Measurements from ENCODE around the gene WNT8B.

The WNT8B gene, protein sequence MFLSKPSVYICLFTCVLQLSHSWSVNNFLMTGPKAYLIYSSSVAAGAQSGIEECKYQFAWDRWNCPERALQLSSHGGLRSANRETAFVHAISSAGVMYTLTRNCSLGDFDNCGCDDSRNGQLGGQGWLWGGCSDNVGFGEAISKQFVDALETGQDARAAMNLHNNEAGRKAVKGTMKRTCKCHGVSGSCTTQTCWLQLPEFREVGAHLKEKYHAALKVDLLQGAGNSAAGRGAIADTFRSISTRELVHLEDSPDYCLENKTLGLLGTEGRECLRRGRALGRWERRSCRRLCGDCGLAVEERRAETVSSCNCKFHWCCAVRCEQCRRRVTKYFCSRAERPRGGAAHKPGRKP

DNA sequence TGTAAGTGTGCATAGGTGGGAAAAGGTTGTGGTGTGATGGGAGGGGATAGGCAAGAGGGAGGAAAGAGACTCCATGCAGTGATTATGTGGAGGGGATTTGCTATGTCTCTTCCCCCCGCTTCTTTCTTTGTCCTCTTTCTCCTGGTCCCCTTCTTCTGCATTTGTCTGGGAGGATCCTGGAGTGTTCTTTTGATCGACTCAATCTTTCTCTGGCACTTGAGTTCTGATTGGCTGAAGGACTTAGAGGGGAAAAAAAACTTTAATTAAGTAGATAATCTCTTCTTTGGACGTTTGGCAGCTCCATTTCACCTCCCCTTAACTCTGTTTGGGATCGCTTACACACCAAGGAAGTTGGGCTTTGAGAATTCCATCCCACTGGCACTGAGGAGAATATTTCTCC lies at the start of gene WNT8B:
WNT8B (plus strand) TSS at position 301 of the 400 bp plus-strand sequence. CDS start 160 bp downstream, outside the sequence.
- H3K4me3 ChIP-seq (ENCODE audit: low read length in 2 of 2), result no peak within 1 kb of the TSS
- H3K27ac ChIP-seq (ENCODE audit: low read depth in 2 of 2, low read length in 2 of 2), result no peak within 1 kb of the TSS
- H3K4me1 ChIP-seq (ENCODE audit: control insufficient read depth in 2 of 2, insufficient read depth in 2 of 2, low read length in 2 of 2), result no peaks in the 10 kb centered on the region
- H3K9ac ChIP-seq (ENCODE audit: low read depth in 1 of 2, low read length in 2 of 2), result no peak within 1 kb of the TSS
- no peaks in the 10 kb centered on the region for H3K9me3 ChIP-seq (ENCODE audit: control insufficient read depth in 2 of 2, low read length in 2 of 2)
- H3K36me3 ChIP-seq (ENCODE audit: control insufficient read depth in 2 of 2, insufficient read depth in 2 of 2, low read length in 2 of 2), result no peaks in the 10 kb centered on the region
- no peaks in the 10 kb centered on the region for H3K27me3 ChIP-seq (ENCODE audit: control insufficient read depth in 2 of 2, insufficient read depth in 2 of 2, low read length in 2 of 2)

DNA sequence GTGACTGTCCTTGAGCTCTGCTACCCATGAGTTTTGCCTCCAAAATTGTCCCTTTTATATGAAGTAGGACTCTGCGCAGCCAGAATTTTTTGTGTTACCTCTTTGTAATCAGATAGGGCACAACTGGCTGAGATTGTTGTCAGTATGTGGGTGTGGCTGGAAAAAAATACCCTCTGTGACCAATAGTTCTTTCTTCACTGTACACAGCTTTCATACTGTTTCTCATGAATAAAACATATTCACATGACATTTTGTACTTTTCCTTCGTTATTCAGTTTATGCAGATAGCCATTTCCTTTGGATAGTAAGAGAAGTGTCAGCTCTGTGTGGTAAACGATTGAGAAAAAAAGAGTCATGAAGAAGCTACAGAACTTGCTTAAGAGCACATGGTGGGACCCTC lies 49.6 kb upstream of the WNT8B start:
- Histone ChIP-seq H3K4me3 (ENCODE audit: low read length in 2 of 2) (no peak overlapping the region), H3K9me3 (ENCODE audit: control insufficient read depth in 2 of 2, low read length in 2 of 2) (no peaks in the 10 kb centered on the region), H3K27me3 (ENCODE audit: control insufficient read depth in 2 of 2, insufficient read depth in 2 of 2, low read length in 2 of 2) (no peaks in the 10 kb centered on the region), H3K4me1 (ENCODE audit: control insufficient read depth in 2 of 2, insufficient read depth in 2 of 2, low read length in 2 of 2) (no peaks in the 10 kb centered on the region), H3K36me3 (ENCODE audit: control insufficient read depth in 2 of 2, insufficient read depth in 2 of 2, low read length in 2 of 2) (no peaks in the 10 kb centered on the region), H3K9ac (ENCODE audit: low read depth in 1 of 2, low read length in 2 of 2) (no peak overlapping the region), H3K27ac (ENCODE audit: low read depth in 2 of 2, low read length in 2 of 2) (no peak overlapping the region)

DNA sequence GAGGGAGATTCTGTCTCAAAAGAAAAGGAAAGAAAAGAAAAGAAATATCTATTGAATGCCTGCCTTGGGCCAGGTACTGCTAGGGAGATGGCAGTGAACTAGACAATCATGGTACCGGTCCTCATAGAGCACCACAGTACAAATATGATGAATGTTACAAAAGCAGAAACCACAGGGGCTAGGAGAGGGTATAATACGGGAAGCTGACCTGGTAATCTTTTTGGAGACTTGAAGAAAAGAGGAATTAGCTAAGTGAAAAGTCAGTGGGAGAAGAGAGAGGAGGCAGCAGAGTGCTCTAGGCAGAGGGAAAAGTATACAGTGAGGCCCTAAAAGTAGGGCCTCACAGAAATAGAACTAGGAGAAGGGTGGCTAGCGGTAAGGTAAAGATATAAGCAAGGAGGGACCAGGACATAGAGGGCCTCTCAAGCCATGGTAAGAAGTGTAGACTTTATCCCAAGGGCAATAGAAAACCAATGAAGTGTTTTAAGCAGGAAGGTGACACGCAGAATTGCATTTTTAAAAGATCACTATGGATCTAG lies 42.8 kb upstream of the WNT8B start:
- H3K27ac ChIP-seq (ENCODE audit: low read depth in 2 of 2, low read length in 2 of 2), result no peak overlapping the region
- no peaks in the 10 kb centered on the region for H3K9me3 ChIP-seq (ENCODE audit: control insufficient read depth in 2 of 2, low read length in 2 of 2)
- H3K27me3 ChIP-seq (ENCODE audit: control insufficient read depth in 2 of 2, insufficient read depth in 2 of 2, low read length in 2 of 2), result peaks cover 0 to 2% of the 10 kb centered on the region in 2 donors
- peaks cover 0 to 3% of the 10 kb centered on the region in 2 donors for H3K4me1 ChIP-seq (ENCODE audit: control insufficient read depth in 2 of 2, insufficient read depth in 2 of 2, low read length in 2 of 2)
- no peaks in the 10 kb centered on the region for H3K36me3 ChIP-seq (ENCODE audit: control insufficient read depth in 2 of 2, insufficient read depth in 2 of 2, low read length in 2 of 2)
- H3K9ac ChIP-seq (ENCODE audit: low read depth in 1 of 2, low read length in 2 of 2), result no peak overlapping the region
- no peak overlapping the region for H3K4me3 ChIP-seq (ENCODE audit: low read length in 2 of 2)

DNA sequence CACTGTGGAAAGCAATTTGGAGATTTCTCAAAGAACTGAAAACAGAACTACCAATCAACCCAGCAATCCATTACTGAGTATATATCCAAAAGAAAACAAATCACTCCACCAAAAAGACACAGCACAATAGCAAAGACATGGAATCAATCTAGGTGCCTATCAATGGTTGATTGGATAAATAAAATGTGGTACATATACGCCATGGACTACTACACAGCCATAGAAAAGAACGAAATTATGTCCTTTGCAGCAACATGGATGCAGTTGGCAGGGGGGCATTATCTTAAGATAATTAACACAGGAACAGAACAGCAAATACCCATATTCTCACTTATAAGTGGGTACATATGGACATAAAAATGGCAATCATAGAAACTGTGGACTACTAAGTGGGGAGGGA lies 35.4 kb upstream of the WNT8B start:
- peaks cover 0 to 4% of the 10 kb centered on the region in 2 donors for H3K4me1 ChIP-seq (ENCODE audit: control insufficient read depth in 2 of 2, insufficient read depth in 2 of 2, low read length in 2 of 2)
- H3K9me3 ChIP-seq (ENCODE audit: control insufficient read depth in 2 of 2, low read length in 2 of 2), result no peaks in the 10 kb centered on the region
- no peak overlapping the region for H3K27ac ChIP-seq (ENCODE audit: low read depth in 2 of 2, low read length in 2 of 2)
- no peaks in the 10 kb centered on the region for H3K27me3 ChIP-seq (ENCODE audit: control insufficient read depth in 2 of 2, insufficient read depth in 2 of 2, low read length in 2 of 2)
- no peaks in the 10 kb centered on the region for H3K36me3 ChIP-seq (ENCODE audit: control insufficient read depth in 2 of 2, insufficient read depth in 2 of 2, low read length in 2 of 2)
- no peak overlapping the region for H3K4me3 ChIP-seq (ENCODE audit: low read length in 2 of 2)
- no peak overlapping the region for H3K9ac ChIP-seq (ENCODE audit: low read depth in 1 of 2, low read length in 2 of 2)

DNA sequence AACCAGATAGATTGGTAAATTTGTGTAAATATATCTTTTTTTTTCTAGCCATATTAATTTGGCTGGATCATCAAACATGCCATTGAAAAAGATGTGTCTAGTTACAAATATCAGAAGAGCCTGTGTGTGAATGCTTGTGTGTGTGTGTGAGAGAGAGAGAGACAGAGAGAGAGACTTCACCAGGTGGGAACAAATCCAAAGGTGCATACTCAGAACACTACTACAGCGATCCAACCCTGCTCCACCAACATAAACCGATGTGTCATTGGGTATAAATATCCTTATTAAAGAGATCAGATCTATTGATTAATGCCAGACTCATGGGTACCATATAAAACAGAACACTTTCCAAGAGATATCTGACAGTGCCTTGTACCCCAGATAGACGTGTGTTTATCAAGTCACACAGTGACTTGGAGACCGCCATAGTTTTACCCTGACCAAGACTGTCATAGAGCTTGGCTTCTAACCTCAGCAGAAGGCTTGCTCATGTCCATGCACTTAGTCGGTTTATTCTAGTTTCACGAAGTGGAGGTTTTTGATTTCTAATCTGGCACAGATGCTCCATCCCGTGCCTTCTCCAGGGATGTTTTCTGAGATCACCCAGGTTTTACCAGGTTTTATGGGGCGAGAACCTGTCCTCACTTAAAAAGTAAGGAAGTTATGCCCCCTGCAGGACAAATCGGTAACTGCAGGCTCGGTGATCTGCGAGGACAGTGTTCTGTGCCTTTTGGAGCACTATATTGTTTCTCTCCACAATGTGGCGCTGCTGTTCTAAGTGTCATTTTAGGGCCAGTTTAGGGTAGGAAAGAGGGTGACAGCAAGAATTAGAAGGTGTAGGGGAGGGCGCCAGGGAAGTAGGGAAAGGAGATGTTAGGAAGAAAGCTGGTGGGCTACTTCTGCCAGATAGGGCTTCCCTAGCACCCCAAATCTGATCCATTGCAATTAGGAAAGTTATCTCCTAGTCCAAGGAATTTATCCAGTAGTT lies 29.3 kb upstream of the WNT8B start:
- H3K9me3 ChIP-seq (ENCODE audit: control insufficient read depth in 2 of 2, low read length in 2 of 2), result no peaks in the 10 kb centered on the region
- no peak overlapping the region for H3K9ac ChIP-seq (ENCODE audit: low read depth in 1 of 2, low read length in 2 of 2)

DNA sequence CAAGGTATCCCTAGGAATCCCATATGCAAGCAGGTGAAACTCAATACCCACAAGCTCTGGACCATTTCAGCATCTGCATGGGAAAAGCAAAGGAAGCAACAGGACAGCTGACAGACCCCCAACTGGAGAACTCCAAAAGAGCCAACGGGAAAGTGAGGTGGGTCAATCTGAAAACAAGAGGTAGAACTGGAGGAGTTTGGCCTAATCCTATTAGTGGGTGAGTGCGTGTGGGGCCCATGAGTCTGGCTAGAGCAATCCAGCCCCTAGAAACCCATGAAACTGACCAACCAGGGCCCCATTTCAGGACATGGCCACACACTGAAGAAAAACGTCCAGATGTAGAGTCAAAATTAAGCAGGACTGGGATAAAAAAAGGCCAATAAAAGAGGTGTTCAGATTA lies 26.6 kb upstream of the WNT8B start:
- Histone ChIP-seq H3K9ac (ENCODE audit: low read depth in 1 of 2, low read length in 2 of 2) (no peak overlapping the region), H3K4me1 (ENCODE audit: control insufficient read depth in 2 of 2, insufficient read depth in 2 of 2, low read length in 2 of 2) (no peaks in the 10 kb centered on the region), H3K36me3 (ENCODE audit: control insufficient read depth in 2 of 2, insufficient read depth in 2 of 2, low read length in 2 of 2) (no peaks in the 10 kb centered on the region)

More for the DNA sequence above, 29.3 kb upstream of the WNT8B start:
- Histone ChIP-seq H3K36me3 (ENCODE audit: control insufficient read depth in 2 of 2, insufficient read depth in 2 of 2, low read length in 2 of 2) (no peaks in the 10 kb centered on the region), H3K27ac (ENCODE audit: low read depth in 2 of 2, low read length in 2 of 2) (no peak overlapping the region), H3K27me3 (ENCODE audit: control insufficient read depth in 2 of 2, insufficient read depth in 2 of 2, low read length in 2 of 2) (peaks cover 0 to 7% of the 10 kb centered on the region in 2 donors), H3K4me3 (ENCODE audit: low read length in 2 of 2) (no peak overlapping the region), H3K4me1 (ENCODE audit: control insufficient read depth in 2 of 2, insufficient read depth in 2 of 2, low read length in 2 of 2) (no peaks in the 10 kb centered on the region)

DNA sequence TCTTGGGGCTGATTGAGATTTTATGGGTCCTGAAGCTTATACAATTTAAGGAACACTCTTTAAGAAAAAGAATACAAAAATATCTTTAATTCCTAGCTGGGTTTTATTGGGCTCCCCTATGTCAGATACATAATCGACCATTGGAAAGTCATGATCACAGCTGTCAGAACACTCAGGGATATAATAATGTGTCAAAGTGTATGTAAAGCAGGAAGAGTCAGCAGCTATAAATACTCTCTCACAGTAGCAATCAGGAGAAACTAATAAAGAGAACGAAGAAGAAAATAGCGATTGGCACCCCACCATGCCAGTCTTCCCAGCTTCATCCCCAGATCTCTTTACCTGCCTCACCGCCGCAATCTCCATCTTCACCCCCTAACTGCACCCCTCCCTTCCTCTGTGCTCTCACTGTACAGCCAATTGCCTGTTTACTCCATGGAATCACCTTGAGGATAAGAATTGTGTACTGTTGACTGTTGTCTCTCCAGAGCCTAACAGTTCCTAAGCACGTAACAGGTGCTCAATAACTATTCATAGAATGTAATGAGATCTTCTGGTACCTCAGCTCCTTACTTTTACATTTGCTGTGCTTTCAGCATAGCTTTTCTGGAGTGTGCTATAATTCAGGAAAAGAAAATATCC lies 24.0 kb upstream of the WNT8B start:
- H3K9me3 ChIP-seq (ENCODE audit: control insufficient read depth in 2 of 2, low read length in 2 of 2), result no peaks in the 10 kb centered on the region
- no peak overlapping the region for H3K4me3 ChIP-seq (ENCODE audit: low read length in 2 of 2)
- H3K36me3 ChIP-seq (ENCODE audit: control insufficient read depth in 2 of 2, insufficient read depth in 2 of 2, low read length in 2 of 2), result no peaks in the 10 kb centered on the region
- H3K4me1 ChIP-seq (ENCODE audit: control insufficient read depth in 2 of 2, insufficient read depth in 2 of 2, low read length in 2 of 2), result no peaks in the 10 kb centered on the region
- H3K27ac ChIP-seq (ENCODE audit: low read depth in 2 of 2, low read length in 2 of 2), result no peak overlapping the region
- H3K27me3 ChIP-seq (ENCODE audit: control insufficient read depth in 2 of 2, insufficient read depth in 2 of 2, low read length in 2 of 2), result peaks cover 0 to 2% of the 10 kb centered on the region in 2 donors
- H3K9ac ChIP-seq (ENCODE audit: low read depth in 1 of 2, low read length in 2 of 2), result no peak overlapping the region

More for the DNA sequence above, 26.6 kb upstream of the WNT8B start:
- peaks cover 0 to 7% of the 10 kb centered on the region in 2 donors for H3K27me3 ChIP-seq (ENCODE audit: control insufficient read depth in 2 of 2, insufficient read depth in 2 of 2, low read length in 2 of 2)
- H3K9me3 ChIP-seq (ENCODE audit: control insufficient read depth in 2 of 2, low read length in 2 of 2), result no peaks in the 10 kb centered on the region
- no peak overlapping the region for H3K4me3 ChIP-seq (ENCODE audit: low read length in 2 of 2)
- H3K27ac ChIP-seq (ENCODE audit: low read depth in 2 of 2, low read length in 2 of 2), result no peak overlapping the region

DNA sequence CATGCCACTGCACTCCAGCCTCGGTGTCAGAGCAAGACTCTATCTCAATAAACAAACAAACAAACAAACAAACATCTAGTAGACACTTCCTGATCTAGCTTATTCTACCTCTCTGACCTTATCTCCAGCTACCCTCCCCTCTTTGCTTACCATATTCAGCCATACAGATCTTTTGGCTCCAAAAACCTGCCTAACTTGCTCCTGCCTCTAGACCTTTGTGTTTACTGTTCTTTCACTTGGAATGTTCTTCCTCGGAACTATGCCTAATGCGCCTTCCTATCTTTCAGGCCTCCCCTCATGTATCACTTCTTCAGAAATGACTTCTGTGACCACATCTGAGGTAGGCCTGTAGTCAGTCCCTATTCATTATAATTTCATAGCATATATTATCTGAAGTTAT lies 20.3 kb upstream of the WNT8B start:
- Histone ChIP-seq H3K4me3 (ENCODE audit: low read length in 2 of 2) (no peak overlapping the region), H3K27me3 (ENCODE audit: control insufficient read depth in 2 of 2, insufficient read depth in 2 of 2, low read length in 2 of 2) (no peaks in the 10 kb centered on the region), H3K36me3 (ENCODE audit: control insufficient read depth in 2 of 2, insufficient read depth in 2 of 2, low read length in 2 of 2) (no peaks in the 10 kb centered on the region), H3K27ac (ENCODE audit: low read depth in 2 of 2, low read length in 2 of 2) (no peak overlapping the region), H3K9ac (ENCODE audit: low read depth in 1 of 2, low read length in 2 of 2) (no peak overlapping the region), H3K4me1 (ENCODE audit: control insufficient read depth in 2 of 2, insufficient read depth in 2 of 2, low read length in 2 of 2) (no peaks in the 10 kb centered on the region), H3K9me3 (ENCODE audit: control insufficient read depth in 2 of 2, low read length in 2 of 2) (no peaks in the 10 kb centered on the region)

DNA sequence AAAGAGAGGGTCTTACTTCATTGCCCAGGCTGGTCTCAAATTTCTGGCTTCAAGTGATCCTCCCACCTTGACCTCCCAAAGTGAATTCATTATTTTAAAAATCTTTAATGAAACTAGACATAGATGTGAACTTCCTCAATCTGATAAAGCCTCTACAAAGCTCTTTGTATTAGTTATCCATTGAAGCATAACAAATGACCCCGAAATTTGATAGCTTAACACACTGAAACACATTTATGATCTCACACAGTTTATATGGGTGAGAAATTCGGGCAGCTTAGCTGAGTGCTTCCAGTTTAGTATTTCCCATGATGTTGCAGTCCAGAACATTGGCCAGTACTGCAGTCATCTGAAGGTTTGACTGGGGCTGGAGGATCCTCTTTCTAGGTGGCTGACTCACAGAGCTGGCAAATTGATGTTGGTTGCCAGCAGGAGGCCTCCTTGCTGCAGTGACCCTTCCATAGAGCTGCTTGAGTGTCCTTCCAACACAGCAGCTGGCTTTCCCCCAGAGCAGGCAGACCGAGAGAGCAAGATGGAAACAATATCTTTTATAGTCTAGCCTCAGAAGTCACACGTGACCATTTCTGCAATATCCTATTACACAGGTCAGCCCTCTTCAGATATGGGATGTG lies 16.6 kb upstream of the WNT8B start:
- no peaks in the 10 kb centered on the region for H3K36me3 ChIP-seq (ENCODE audit: control insufficient read depth in 2 of 2, insufficient read depth in 2 of 2, low read length in 2 of 2)
- no peaks in the 10 kb centered on the region for H3K4me1 ChIP-seq (ENCODE audit: control insufficient read depth in 2 of 2, insufficient read depth in 2 of 2, low read length in 2 of 2)
- no peak overlapping the region for H3K9ac ChIP-seq (ENCODE audit: low read depth in 1 of 2, low read length in 2 of 2)
- no peaks in the 10 kb centered on the region for H3K27me3 ChIP-seq (ENCODE audit: control insufficient read depth in 2 of 2, insufficient read depth in 2 of 2, low read length in 2 of 2)
- H3K27ac ChIP-seq (ENCODE audit: low read depth in 2 of 2, low read length in 2 of 2), result no peak overlapping the region
- H3K9me3 ChIP-seq (ENCODE audit: control insufficient read depth in 2 of 2, low read length in 2 of 2), result no peaks in the 10 kb centered on the region
- no peak overlapping the region for H3K4me3 ChIP-seq (ENCODE audit: low read length in 2 of 2)
